ENCODE measurements around the gene BTBD9.

- TF ChIP-seq, protein P1, sequence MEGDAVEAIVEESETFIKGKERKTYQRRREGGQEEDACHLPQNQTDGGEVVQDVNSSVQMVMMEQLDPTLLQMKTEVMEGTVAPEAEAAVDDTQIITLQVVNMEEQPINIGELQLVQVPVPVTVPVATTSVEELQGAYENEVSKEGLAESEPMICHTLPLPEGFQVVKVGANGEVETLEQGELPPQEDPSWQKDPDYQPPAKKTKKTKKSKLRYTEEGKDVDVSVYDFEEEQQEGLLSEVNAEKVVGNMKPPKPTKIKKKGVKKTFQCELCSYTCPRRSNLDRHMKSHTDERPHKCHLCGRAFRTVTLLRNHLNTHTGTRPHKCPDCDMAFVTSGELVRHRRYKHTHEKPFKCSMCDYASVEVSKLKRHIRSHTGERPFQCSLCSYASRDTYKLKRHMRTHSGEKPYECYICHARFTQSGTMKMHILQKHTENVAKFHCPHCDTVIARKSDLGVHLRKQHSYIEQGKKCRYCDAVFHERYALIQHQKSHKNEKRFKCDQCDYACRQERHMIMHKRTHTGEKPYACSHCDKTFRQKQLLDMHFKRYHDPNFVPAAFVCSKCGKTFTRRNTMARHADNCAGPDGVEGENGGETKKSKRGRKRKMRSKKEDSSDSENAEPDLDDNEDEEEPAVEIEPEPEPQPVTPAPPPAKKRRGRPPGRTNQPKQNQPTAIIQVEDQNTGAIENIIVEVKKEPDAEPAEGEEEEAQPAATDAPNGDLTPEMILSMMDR (IDR thresholded peaks at IDR 0.05; ENCODE audit: low read depth, low read length, poor library complexity, severe bottlenecking): no peak
- no peak for TF ChIP-seq EZH2phosphoT487 (IDR thresholded peaks at IDR 0.05; ENCODE audit: borderline replicate concordance, low read length)
These were observed 46.7 kb upstream of the BTBD9 start for GRCh38 chr6:38686270-38687042.

All from DOHH2 (cell line).